ENCODE results near the gene A3GALT2. TPM values are rescaled to one million over a fixed set of nuclear protein-coding genes. Genes with fewer than 3 reads are reported as not detected.

The A3GALT2 gene
- total RNA-seq, 1 experiment from 2014 or later, result not detected

DNA sequence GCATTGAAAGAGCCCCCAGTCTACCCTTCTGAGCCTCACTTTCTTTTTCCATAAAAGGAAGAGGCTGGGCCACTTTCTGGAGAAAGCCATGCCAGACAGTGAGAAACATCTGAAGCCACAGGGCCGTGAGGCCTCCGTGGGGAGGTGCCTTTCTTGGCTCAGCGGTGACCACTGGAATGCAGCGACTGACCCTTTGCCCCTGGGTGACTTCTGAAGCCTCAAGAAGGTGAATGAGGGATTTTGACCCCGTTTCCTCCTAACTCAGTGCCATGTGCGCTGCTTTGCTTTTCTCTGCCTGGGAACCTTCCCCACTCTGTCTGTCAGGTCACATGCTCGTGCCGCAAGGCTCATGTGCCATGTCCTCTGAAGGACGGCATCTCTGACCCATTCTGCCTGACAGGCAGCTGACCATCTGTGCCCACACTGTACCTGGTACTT lies 44.7 kb upstream of the A3GALT2 start:
- Mint-ChIP-seq H3K27me3 (ENCODE audit: insufficient read depth, unreplicated experiment) (no peaks in the 10 kb centered on the region), H3K4me3 (ENCODE audit: unreplicated experiment) (no peak overlapping the region), H3K36me3 (ENCODE audit: insufficient read depth, unreplicated experiment) (peaks cover 13% of the 10 kb centered on the region), H3K9me3 (ENCODE audit: unreplicated experiment) (no peaks in the 10 kb centered on the region), H3K4me1 (ENCODE audit: insufficient read depth, unreplicated experiment) (peaks cover 6% of the 10 kb centered on the region), H3K27ac (ENCODE audit: low read depth, unreplicated experiment) (no peak overlapping the region)
- CTCF ChIA-PET, result interaction anchor here (0.6 to 13.2 kb wide), 6 partner anchors 10 to 104 kb away, joined by 3 to 180 read pairs (median 4); partner anchors contain the start of gene ZSCAN20
- TF ChIP-seq, protein P1, sequence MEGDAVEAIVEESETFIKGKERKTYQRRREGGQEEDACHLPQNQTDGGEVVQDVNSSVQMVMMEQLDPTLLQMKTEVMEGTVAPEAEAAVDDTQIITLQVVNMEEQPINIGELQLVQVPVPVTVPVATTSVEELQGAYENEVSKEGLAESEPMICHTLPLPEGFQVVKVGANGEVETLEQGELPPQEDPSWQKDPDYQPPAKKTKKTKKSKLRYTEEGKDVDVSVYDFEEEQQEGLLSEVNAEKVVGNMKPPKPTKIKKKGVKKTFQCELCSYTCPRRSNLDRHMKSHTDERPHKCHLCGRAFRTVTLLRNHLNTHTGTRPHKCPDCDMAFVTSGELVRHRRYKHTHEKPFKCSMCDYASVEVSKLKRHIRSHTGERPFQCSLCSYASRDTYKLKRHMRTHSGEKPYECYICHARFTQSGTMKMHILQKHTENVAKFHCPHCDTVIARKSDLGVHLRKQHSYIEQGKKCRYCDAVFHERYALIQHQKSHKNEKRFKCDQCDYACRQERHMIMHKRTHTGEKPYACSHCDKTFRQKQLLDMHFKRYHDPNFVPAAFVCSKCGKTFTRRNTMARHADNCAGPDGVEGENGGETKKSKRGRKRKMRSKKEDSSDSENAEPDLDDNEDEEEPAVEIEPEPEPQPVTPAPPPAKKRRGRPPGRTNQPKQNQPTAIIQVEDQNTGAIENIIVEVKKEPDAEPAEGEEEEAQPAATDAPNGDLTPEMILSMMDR (IDR thresholded peaks at IDR 0.05; ENCODE audit: unreplicated experiment), result no peak
- no peak for DNase-seq (ENCODE audit: unreplicated experiment)
- POLR2A ChIA-PET, result no interaction called here
- intact Hi-C loops (cut with micrococcal nuclease), result loop anchor here (5.0 kb wide), 1 partner anchor 247 kb away; no protein-coding TSS in a partner anchor
- BruUV-seq (replicated peaks), result no TSS peak

DNA sequence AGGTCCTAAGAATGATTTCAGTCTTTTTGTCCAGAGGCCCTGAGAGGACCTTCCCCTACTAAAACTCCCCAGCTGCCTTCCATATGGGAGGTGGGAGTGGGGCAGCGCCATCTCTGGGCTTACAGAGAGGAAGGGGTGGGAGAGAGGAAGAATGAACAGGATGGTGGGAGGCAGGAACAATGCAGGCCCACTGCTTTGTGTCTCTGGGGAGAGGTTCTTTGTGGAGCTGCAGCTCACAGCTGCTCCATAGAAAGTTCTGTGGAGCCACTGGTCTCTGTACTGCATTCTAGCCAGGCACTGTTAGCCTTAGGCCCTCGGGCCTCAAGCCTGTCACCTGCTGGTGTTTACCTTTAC lies 43.6 kb upstream of the A3GALT2 start:
- Mint-ChIP-seq H3K4me3 (ENCODE audit: unreplicated experiment) (no peak overlapping the region), H3K27ac (ENCODE audit: low read depth, unreplicated experiment) (no peak overlapping the region), H3K27me3 (ENCODE audit: insufficient read depth, unreplicated experiment) (no peaks in the 10 kb centered on the region), H3K36me3 (ENCODE audit: insufficient read depth, unreplicated experiment) (peaks cover 13% of the 10 kb centered on the region), H3K4me1 (ENCODE audit: insufficient read depth, unreplicated experiment) (peaks cover 6% of the 10 kb centered on the region), H3K9me3 (ENCODE audit: unreplicated experiment) (no peaks in the 10 kb centered on the region)
- ChIA-PET CTCF (interaction anchor here (0.6 to 13.2 kb wide), 3 partner anchors 16 to 68 kb away, joined by 3 to 180 read pairs (median 5); no protein-coding TSS in a partner anchor), POLR2A (interaction anchor here (0.5 kb wide), 1 partner anchor 68 kb away, joined by 3 read pairs; no protein-coding TSS in a partner anchor)
- no peak for DNase-seq (ENCODE audit: unreplicated experiment)
- BruUV-seq (replicated peaks), result no TSS peak
- intact Hi-C loops (cut with micrococcal nuclease), result no loop called here
- TF ChIP-seq, protein P1 (IDR thresholded peaks at IDR 0.05; ENCODE audit: unreplicated experiment), result no peak

DNA sequence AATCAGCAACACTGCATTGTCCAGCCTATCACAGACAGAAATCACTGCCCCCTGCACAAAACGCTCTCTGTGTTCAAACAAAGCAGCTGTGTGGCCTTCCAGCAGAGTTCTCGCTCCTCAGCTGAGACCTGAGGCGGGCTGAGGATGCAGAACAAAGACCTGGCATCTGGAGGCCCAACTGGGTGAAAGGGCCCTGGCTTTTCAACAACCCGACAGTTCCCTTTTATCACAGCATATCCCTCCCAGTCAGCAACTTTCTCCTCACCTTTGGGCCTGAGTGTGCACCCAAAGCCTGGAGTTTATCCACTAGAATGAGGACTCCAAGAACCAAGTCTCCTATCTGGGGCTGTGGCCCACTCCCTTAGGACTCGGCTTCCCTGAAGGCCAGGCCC lies 42.6 kb upstream of the A3GALT2 start:
- no peak for DNase-seq (ENCODE audit: unreplicated experiment)
- ChIA-PET CTCF (interaction anchor here (0.6 to 13.2 kb wide), 4 partner anchors 67 to 209 kb away, joined by 3 to 180 read pairs (median 4); no protein-coding TSS in a partner anchor), POLR2A (no interaction called here)
- no peak overlapping the region for H3K4me3 Mint-ChIP-seq (ENCODE audit: unreplicated experiment)
- H3K9me3 Mint-ChIP-seq (ENCODE audit: unreplicated experiment), result no peaks in the 10 kb centered on the region
- no peaks in the 10 kb centered on the region for H3K27me3 Mint-ChIP-seq (ENCODE audit: insufficient read depth, unreplicated experiment)
- BruUV-seq (replicated peaks), result no TSS peak
- H3K27ac Mint-ChIP-seq (ENCODE audit: low read depth, unreplicated experiment), result no peak overlapping the region
- peaks cover 6% of the 10 kb centered on the region for H3K4me1 Mint-ChIP-seq (ENCODE audit: insufficient read depth, unreplicated experiment)
- TF ChIP-seq, protein P1 (IDR thresholded peaks at IDR 0.05; ENCODE audit: unreplicated experiment), result no peak
- intact Hi-C loops (cut with micrococcal nuclease), result no loop called here
- peaks cover 13% of the 10 kb centered on the region for H3K36me3 Mint-ChIP-seq (ENCODE audit: insufficient read depth, unreplicated experiment)

DNA sequence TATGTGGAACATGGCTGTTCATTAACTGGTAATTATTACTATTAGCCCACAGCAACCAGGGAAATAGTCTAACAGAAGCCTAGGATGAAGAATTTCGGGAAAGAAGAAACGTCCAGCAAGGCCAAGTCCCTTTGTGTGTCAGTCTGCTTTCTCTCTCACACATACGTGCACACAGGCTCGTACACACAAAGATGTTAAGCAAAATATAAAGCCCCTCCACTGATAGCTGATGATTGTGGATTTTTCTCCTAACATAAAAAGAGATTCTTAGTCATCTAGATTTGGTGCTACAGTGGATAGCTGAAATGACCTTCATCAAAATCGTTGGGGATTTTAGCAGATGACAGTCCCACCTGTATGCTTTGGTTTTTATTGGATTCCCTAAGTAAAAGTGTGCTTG lies 42.1 kb upstream of the A3GALT2 start:
- Mint-ChIP-seq H3K36me3 (ENCODE audit: insufficient read depth, unreplicated experiment) (peaks cover 13% of the 10 kb centered on the region), H3K27ac (ENCODE audit: low read depth, unreplicated experiment) (no peak overlapping the region), H3K4me3 (ENCODE audit: unreplicated experiment) (no peak overlapping the region), H3K4me1 (ENCODE audit: insufficient read depth, unreplicated experiment) (peaks cover 6% of the 10 kb centered on the region), H3K9me3 (ENCODE audit: unreplicated experiment) (no peaks in the 10 kb centered on the region), H3K27me3 (ENCODE audit: insufficient read depth, unreplicated experiment) (no peaks in the 10 kb centered on the region)
- BruUV-seq (replicated peaks), result no TSS peak
- TF ChIP-seq, protein P1 (IDR thresholded peaks at IDR 0.05; ENCODE audit: unreplicated experiment), result no peak
- ChIA-PET CTCF (interaction anchor here (1.1 to 13.2 kb wide), 2 partner anchors 67 to 107 kb away, joined by 4 to 180 read pairs; no protein-coding TSS in a partner anchor), POLR2A (interaction anchor here (0.9 kb wide), 1 partner anchor 60 kb away, joined by 3 read pairs; no protein-coding TSS in a partner anchor)
- intact Hi-C loops (cut with micrococcal nuclease), result no loop called here
- no peak for DNase-seq (ENCODE audit: unreplicated experiment)

Data from MCF 10A (cell line).